Mesothelial cell of epicardium (in vitro differentiated cells): ENCODE measurements around the gene HOXD11. TPM values are rescaled to one million over a fixed set of nuclear protein-coding genes. Genes with fewer than 3 reads are reported as not detected.
A peak's percentile ranks its signal among the peaks of the same experiment; 100 is the strongest.

Experiments used
- DNase-seq, 2 experiments: peaks; one replicate each; pipeline ENCODE4 v3.0.0; 2021; ENCODE audit warnings: low spot score in 2 of 2; ENCODE audit not compliant: unreplicated experiment in 2 of 2
- H3K27ac Mint-ChIP-seq: 2 replicates; pipeline ENCODE4 v1.8.0; 2021; ENCODE audit warnings: mixed read lengths
- H3K27me3 Mint-ChIP-seq: 2 replicates; pipeline ENCODE4 v1.8.0; 2021; ENCODE audit warnings: low read depth, mixed read lengths
- H3K36me3 Mint-ChIP-seq: 2 replicates; pipeline ENCODE4 v1.8.0; 2021; ENCODE audit warnings: mixed read lengths
- H3K4me1 Mint-ChIP-seq: 2 replicates; pipeline ENCODE4 v1.8.0; 2021; ENCODE audit warnings: mixed read lengths
- H3K4me3 Mint-ChIP-seq: 2 replicates; pipeline ENCODE4 v1.8.0; 2021; ENCODE audit warnings: mild to moderate bottlenecking, moderate library complexity, mixed read lengths
- H3K9me3 Mint-ChIP-seq: 2 replicates; pipeline ENCODE4 v1.8.0; 2021; ENCODE audit warnings: mixed read lengths
- total RNA-seq: library from RNA; stranded (reverse); gene quantifications from 3 replicates; pipeline ENCODE4 v1.2.1, GENCODE V29; 2021
- TF ChIP-seq, protein P1 (sequence below): fragments of 200-600 bp; sonication (generic); IDR thresholded peaks from one replicate; pipeline ENCODE4 v1.5.0; 2021; ENCODE audit warnings: antibody characterized with exemption; ENCODE audit not compliant: unreplicated experiment

Gene HOXD11
- total RNA-seq, 1 donor from 2014 or later: 3.0 TPM

- peaks cover 16% of the 10 kb centered on the region for H3K4me1 Mint-ChIP-seq
- TF ChIP-seq, protein P1, sequence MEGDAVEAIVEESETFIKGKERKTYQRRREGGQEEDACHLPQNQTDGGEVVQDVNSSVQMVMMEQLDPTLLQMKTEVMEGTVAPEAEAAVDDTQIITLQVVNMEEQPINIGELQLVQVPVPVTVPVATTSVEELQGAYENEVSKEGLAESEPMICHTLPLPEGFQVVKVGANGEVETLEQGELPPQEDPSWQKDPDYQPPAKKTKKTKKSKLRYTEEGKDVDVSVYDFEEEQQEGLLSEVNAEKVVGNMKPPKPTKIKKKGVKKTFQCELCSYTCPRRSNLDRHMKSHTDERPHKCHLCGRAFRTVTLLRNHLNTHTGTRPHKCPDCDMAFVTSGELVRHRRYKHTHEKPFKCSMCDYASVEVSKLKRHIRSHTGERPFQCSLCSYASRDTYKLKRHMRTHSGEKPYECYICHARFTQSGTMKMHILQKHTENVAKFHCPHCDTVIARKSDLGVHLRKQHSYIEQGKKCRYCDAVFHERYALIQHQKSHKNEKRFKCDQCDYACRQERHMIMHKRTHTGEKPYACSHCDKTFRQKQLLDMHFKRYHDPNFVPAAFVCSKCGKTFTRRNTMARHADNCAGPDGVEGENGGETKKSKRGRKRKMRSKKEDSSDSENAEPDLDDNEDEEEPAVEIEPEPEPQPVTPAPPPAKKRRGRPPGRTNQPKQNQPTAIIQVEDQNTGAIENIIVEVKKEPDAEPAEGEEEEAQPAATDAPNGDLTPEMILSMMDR: peak; percentile 52
- peaks cover 94% of the 10 kb centered on the region for H3K27me3 Mint-ChIP-seq
- DNase-seq: peak in 1 of 2 experiments; percentile 74
- no peaks in the 10 kb centered on the region for H3K9me3 Mint-ChIP-seq
- no peaks in the 10 kb centered on the region for H3K36me3 Mint-ChIP-seq
- H3K27ac Mint-ChIP-seq: no peak overlapping the region
- peak overlapping the region; percentile 83 for H3K4me3 Mint-ChIP-seq
Measured at GRCh38 chr2:176088048-176088936, 18.8 kb upstream of the HOXD11 start.

- Mint-ChIP-seq H3K27ac (no peak overlapping the region), H3K4me3 (no peak overlapping the region), H3K27me3 (peaks cover 94% of the 10 kb centered on the region), H3K9me3 (no peaks in the 10 kb centered on the region), H3K36me3 (no peaks in the 10 kb centered on the region), H3K4me1 (peaks cover 15% of the 10 kb centered on the region)
- TF ChIP-seq, protein P1: no peak
- DNase-seq: no peak
Measured at GRCh38 chr2:176088937-176089842, 17.9 kb upstream of the HOXD11 start.

GRCh38 chr2:176089843-176090395, 17.2 kb upstream of the HOXD11 start:
- DNase-seq: no peak
- Mint-ChIP-seq H3K36me3 (no peaks in the 10 kb centered on the region), H3K27me3 (peaks cover 94% of the 10 kb centered on the region), H3K9me3 (no peaks in the 10 kb centered on the region), H3K4me1 (peaks cover 12% of the 10 kb centered on the region), H3K4me3 (no peak overlapping the region), H3K27ac (no peak overlapping the region)
- TF ChIP-seq, protein P1: no peak

DNA sequence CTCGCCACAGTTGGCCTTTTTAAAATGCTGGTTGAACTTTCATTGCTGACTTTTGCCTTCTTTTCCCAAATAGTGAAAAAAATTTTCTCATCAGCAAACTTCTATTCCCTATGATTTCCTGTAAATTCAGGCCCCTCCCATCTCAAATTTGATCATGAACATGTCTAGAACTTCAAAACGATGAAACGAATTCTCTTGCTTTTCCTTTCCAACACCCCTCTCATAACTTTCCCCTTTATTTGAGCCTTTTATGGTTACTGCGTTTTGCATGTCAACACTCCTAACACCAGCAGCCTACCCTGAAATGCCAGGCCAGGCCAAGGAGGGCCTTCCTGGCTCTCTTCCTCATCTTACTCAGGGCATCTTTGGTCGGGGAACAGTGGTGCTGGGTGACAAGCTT, 16.2 kb upstream of the HOXD11 start:
- peaks cover 12% of the 10 kb centered on the region for H3K4me1 Mint-ChIP-seq
- DNase-seq: no peak
- no peaks in the 10 kb centered on the region for H3K36me3 Mint-ChIP-seq
- H3K9me3 Mint-ChIP-seq: no peaks in the 10 kb centered on the region
- TF ChIP-seq, protein P1: no peak
- H3K27me3 Mint-ChIP-seq: peaks cover 94% of the 10 kb centered on the region
- no peak overlapping the region for H3K4me3 Mint-ChIP-seq
- H3K27ac Mint-ChIP-seq: no peak overlapping the region

DNA sequence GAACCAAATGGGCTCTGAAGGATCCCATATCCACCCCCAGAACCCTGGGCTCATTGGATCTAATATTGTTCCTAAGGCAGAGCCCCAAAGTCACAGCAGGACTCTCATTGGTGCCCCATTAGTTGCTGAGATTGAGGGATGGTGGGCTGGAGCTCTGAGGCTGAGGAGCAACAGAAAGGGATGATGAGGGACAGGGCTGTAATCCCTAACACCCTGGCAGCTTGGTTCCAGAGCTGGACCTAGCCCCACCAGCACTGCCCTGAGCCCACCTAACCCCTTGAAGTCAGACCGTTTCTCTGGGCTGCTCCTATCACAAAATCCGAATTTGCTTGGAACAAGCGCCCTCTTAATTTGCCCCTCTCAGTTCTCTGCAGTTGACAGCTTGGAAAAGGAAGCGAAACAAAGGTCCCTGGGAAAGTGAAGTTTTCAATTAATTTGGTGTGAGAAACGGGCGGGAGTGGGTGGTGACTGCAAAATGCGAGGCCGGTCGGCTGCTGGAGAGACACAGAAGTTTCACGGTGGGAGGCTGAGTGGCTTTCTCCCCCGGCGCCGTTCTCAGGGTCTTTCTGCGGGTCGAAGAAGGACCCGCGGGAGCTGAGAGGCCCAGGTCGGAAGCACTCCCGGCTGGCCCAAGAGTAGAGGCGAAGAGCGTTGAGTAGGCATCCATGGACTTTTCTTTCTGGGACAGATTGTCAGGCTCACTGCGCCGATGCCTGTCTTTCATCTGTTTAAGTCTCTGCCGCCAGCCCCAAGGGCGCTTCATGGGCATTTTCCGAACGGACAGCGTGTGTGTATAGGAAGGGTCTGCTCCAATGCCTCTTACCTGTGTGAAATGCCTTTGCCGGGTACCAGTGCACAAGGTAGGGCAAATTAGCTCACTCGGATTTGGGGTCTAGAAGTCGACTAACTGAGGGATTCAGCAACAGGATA, 15.5 kb upstream of the HOXD11 start:
- DNase-seq: no peak
- Mint-ChIP-seq H3K27me3 (peaks cover 94% of the 10 kb centered on the region), H3K27ac (no peak overlapping the region), H3K9me3 (no peaks in the 10 kb centered on the region), H3K4me1 (peaks cover 12% of the 10 kb centered on the region), H3K36me3 (no peaks in the 10 kb centered on the region), H3K4me3 (peak overlapping the region; percentile 51)
- TF ChIP-seq, protein P1: no peak
